B cell (primary cell): ENCODE measurements around the gene CAPZA1.

Experiments used
- EZH2 ChIP-seq: IDR thresholded peaks from 2 replicates; pipeline ENCODE4 v1.6.1; 2012; ENCODE audit warnings: borderline replicate concordance, low read depth, mild to moderate bottlenecking, moderate library complexity, low read length; ENCODE audit not compliant: insufficient read depth, poor library complexity, severe bottlenecking
- TF ChIP-seq, protein P1 (sequence below): fragments of 200-600 bp; IDR thresholded peaks from one replicate; pipeline ENCODE4 v1.8.0; 2022; ENCODE audit warnings: antibody characterized with exemption, mild to moderate bottlenecking

GRCh38 chr1:112603541-112603940 lies 16.1 kb upstream of the CAPZA1 start:
- TF ChIP-seq, protein P1, sequence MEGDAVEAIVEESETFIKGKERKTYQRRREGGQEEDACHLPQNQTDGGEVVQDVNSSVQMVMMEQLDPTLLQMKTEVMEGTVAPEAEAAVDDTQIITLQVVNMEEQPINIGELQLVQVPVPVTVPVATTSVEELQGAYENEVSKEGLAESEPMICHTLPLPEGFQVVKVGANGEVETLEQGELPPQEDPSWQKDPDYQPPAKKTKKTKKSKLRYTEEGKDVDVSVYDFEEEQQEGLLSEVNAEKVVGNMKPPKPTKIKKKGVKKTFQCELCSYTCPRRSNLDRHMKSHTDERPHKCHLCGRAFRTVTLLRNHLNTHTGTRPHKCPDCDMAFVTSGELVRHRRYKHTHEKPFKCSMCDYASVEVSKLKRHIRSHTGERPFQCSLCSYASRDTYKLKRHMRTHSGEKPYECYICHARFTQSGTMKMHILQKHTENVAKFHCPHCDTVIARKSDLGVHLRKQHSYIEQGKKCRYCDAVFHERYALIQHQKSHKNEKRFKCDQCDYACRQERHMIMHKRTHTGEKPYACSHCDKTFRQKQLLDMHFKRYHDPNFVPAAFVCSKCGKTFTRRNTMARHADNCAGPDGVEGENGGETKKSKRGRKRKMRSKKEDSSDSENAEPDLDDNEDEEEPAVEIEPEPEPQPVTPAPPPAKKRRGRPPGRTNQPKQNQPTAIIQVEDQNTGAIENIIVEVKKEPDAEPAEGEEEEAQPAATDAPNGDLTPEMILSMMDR, result no peak
- TF ChIP-seq EZH2, result no peak
